ENCODE data around the gene TEKT3.

The TEKT3 gene

GRCh38 chr17:15263206-15263579, 78.2 kb downstream of the TEKT3 start:
- DNase-seq, result no peak

- no peak for DNase-seq
Measured at GRCh38 chr17:15262291-15263205, 78.8 kb downstream of the TEKT3 start.

- DNase-seq, result no peak
Measured at GRCh38 chr17:15261802-15262290, 79.6 kb downstream of the TEKT3 start.

GRCh38 chr17:15261258-15261801, 80.1 kb downstream of the TEKT3 start:
- no peak for DNase-seq

- peak; percentile 15 to 35 for DNase-seq
Measured at GRCh38 chr17:15260376-15261257, 80.8 kb downstream of the TEKT3 start.

GRCh38 chr17:15257796-15258512, 83.4 kb downstream of the TEKT3 start:
- DNase-seq, result no peak

- DNase-seq, result peak; percentile 18 to 76
Measured at GRCh38 chr17:15257258-15257788, 84.1 kb downstream of the TEKT3 start.

- DNase-seq, result no peak
Measured at GRCh38 chr17:15256689-15257088, 84.7 kb downstream of the TEKT3 start.

GRCh38 chr17:15255713-15256454, 85.5 kb downstream of the TEKT3 start:
- no peak for DNase-seq
